OCI-LY1 (cell line): ENCODE data around the gene C9orf78.

Experiments
- CTCF ChIP-seq: fragments of 200-600 bp; sonication (generic), shearing (Covaris generic); IDR thresholded peaks from 2 replicates; pipeline ENCODE4 v1.5.1; 2017; ENCODE audit warnings: mild to moderate bottlenecking, antibody characterized with exemption, low read length, moderate library complexity, mixed read lengths
- EZH2 ChIP-seq: fragments of 200-600 bp; sonication (generic), shearing (Covaris generic); IDR thresholded peaks from 2 replicates; pipeline ENCODE4 v1.8.0; 2017; ENCODE audit warnings: borderline replicate concordance, mixed run types, mild to moderate bottlenecking, antibody characterized with exemption, low read length, moderate library complexity, mixed read lengths

GRCh38 chr9:129879103-129879699, 44.1 kb upstream of the C9orf78 start:
- no peak for TF ChIP-seq CTCF
- TF ChIP-seq EZH2: no peak
